GM18520 (cell line): Measurements from ENCODE around the gene SPRR5.
A peak's percentile ranks its signal among the peaks of the same experiment; 100 is the strongest.

Experiments used
- ATAC-seq: cut with Tn5 transposase; IDR thresholded peaks from one replicate; pipeline ENCODE4 v1.9.1; 2021; ENCODE audit not compliant: unreplicated experiment

The SPRR5 gene

GRCh38 chr1:152942161-152942560 is 4.8 kb upstream of the SPRR5 start:
- no peak for ATAC-seq

DNA sequence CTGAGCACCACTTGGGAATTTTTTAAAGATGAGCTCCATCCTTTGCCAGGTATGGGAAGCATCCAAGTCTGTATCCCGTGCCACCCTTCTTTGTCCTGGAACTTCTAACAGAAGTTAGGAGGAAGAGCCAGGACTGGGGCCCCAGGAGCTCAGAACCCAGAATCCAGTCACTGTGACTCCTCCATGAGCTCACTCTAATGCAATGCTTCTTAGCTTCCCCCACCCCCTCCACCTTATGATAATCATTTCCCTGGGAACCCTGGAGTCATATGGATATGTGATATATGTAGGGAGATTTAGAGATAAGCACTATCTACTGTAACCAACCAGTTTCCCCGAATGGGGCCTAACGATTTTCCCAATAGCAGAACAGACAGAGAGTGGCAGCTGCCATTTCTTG is 758 bp upstream of the SPRR5 start:
- no peak for ATAC-seq

- no peak for ATAC-seq
Measured at GRCh38 chr1:152951711-152952110, 4.7 kb downstream of the SPRR5 start.

GRCh38 chr1:152953761-152954160 is 6.8 kb downstream of the SPRR5 start:
- no peak for ATAC-seq

- ATAC-seq: no peak
Measured at GRCh38 chr1:152954436-152954835, 7.4 kb downstream of the SPRR5 start.

DNA sequence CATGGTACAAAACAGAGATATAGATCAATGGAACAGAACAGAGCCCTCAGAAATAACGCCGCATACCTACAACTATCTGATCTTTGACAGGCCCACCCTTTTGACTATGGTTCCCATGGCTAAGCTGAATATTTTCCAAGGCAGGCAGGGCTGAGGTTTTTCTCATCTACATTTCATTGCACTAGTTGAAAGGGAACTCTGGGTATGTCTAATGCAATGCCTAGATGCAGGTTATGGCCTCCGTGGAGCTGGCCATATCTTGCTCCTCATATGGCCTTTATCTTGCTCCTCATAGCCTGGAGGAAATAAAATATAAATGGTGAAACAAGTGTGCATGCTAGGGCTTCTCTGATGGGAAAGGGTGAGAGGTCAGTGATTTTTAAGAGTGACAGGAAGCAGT is 10.6 kb downstream of the SPRR5 start:
- ATAC-seq: no peak

DNA sequence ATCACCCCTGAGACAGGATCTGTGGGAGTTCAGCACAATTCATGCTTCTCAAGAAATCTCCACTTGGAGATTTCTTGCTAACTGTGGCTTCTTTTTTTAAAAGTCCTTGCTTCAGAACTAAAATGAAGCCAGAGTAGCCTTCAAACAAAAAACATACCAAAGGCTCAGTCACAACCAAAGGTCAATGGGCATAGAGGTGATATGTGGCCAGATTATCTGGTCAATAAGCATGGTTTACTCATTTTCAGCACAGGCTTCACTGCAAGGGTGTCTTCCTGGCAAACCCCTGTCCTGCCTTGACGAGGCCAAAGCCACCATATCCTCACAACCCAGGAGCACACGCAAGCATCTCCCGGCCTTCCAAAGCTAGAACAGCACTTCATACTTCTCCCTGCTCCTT is 12.3 kb downstream of the SPRR5 start:
- no peak for ATAC-seq

DNA sequence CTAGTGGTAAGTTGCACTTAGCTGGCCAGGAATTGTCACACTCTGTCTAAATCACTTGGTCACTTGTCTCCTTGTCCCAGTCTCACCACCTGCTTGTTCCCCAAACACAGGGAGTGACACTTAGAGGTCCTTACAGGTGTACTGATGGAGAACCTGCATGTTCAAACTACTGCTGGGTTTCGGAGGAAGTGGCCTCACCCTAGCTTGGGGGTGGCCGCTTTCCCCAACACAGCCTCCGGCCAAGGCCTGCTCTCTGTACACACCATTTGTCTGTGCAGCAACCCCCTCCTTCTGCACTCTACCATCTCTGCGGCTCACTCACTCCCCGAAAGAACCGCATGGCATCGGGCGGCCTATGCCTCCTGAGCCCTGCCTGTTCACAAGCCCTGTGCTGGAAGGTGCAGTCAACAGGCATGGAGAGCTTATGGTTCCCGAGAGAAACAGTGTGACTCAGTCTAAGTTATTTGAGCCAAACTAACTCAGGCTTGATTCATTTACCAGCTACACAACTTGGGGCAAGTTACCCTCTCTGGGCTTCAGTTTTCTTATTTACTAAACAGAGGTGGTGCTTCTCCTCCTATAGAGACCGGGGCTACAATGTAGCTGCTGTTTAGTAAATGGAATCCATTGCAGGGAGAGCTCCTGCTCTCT is 12.9 kb downstream of the SPRR5 start:
- ATAC-seq: no peak

DNA sequence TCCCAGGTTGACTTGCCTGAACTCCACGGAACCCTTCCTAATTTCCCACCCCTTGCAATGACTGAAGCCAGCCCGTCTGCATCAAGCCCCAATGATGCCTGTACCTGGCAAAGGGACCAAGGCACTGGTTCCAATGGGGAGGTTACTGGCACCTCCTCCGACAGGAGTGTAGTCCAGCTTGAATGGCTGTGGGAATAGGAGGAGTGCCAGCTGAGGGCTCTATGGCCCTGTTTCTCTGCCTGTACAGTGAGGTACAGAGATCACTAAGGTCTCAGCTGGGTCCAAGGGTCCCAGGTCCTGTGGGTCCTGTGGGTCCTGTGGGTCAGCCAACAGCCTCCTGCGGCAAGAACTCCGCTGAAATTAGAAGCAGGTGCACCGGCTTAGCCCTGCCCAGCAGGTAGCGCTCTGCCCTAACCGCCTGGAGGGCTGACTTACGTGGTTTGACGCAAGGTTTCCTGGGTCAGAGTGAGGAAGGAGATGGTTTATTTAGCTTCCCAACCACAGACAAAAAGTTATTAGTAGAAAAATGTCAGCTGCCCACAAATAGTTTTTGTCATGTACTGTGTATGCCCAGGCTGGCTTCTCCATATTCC is 13.5 kb downstream of the SPRR5 start:
- no peak for ATAC-seq

- ATAC-seq: no peak
Measured at GRCh38 chr1:152961226-152961891, 14.4 kb downstream of the SPRR5 start.

GRCh38 chr1:152962876-152963415 is 15.9 kb downstream of the SPRR5 start:
- no peak for ATAC-seq

DNA sequence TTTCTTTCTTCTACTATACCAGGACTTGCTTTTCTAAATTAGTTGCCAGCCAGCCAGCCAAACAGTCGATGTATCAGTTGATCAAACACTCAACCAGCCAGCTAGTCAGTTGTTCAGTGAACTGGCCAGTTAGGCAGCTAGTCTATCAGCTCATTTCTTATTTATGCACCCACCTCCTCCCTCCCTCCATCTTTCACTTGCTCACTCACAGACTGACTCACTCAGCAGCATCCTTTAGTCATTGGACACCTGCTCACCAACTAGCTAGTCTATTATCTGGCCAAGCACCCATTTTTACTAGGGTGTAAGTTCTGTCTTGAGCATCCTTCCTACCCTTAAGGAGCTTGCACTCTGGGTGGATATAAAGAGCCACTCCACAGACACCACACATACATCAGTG is 17.5 kb downstream of the SPRR5 start:
- ATAC-seq: no peak

DNA sequence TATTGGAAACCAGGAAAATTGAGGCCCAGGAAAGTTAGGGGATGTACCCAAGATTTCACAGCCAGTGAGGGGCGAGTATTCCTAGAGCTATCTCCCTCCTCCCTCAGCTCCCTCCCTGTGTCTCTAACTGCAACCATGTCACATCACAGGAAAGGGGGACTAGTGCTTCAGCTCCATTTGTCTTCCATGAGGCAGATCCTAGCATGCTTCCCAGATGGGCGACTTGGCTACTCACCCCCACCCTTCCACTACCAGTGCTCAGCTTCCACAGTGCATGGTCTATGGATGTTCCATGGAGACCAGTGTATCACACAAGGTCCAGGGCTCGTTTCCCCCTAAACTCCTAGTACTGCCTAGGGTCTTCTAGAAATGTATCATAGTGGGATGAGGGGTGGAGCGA is 18.8 kb downstream of the SPRR5 start:
- ATAC-seq: no peak

- ATAC-seq: no peak
Measured at GRCh38 chr1:152967201-152967600, 20.2 kb downstream of the SPRR5 start.

DNA sequence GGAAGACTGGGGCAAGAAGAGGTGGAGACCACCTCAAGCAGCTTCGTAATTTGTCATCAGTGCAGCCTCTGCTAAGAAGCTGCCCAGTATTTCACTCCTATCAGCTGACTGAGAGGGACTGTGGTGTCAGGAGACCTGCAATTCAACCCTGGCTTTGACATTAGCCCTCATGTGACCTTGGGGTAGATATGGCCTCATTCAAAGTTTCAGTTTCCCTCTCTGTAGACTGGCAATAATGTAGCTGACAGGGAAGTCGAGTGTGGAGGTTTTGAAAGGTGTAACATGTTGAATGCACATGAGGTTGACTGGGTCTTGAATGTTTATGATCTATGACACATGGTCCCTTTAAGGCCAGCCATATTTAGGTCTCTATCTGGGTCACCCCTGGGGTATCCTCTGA is 21.2 kb downstream of the SPRR5 start:
- peak; percentile 85 for ATAC-seq

DNA sequence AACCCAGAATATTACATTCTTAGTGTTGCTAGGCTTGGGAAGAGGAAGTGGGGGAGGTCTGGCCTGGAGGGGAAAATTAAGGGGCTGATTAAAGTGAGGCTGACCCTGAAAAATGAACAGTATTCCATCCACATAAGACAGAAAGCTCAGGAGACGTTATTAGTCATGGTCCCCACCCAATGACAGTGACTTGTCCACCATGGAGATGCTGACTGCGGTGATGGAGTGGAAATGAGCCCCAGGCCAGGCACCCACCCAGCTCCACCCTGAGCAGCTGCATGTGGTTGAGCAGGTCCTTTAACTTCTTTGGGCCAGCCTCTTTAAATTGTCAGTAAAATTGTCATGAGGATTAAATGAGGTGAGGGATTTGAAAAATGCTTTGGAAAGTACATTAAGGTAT is 22.0 kb downstream of the SPRR5 start:
- no peak for ATAC-seq

GRCh38 chr1:152970495-152970894 is 23.5 kb downstream of the SPRR5 start, which contains the start of gene SPRR4:
Gene SPRR4, plus strand, starts transcription at chr1:152970648. Its CDS starts 1,243 bp downstream, at chr1:152971891.
- ATAC-seq: no peak

GRCh38 chr1:152972196-152972886 is 25.3 kb downstream of the SPRR5 start:
- no peak for ATAC-seq

GRCh38 chr1:152976688-152977087 is 29.7 kb downstream of the SPRR5 start:
- ATAC-seq: no peak

GRCh38 chr1:152977614-152978013 is 30.6 kb downstream of the SPRR5 start:
- no peak for ATAC-seq

DNA sequence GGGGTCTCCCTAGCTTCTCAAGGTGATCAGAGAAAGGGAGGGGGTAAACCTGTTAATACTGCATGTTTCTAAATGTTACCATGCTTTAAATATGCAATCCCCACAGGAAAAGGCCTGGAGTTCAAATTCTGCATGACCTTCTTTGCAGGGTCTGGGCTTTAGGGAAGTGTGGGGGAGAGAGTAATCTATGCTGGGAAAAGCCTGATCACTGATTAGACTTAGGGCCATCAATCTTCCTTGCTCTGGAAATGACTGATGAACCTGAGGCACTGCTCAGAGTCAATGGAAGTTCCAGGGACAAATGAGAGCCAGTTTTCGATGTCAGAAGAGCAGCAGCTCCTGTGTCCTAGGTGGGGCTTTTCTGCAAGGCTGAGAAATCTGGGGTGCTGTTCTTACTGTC is 33.7 kb downstream of the SPRR5 start:
- ATAC-seq: no peak
